CD14-positive monocyte (primary cell): ENCODE data around the gene SDF4. TPM values are rescaled to one million over a fixed set of nuclear protein-coding genes. Genes with fewer than 3 reads are reported as not detected.

Source experiments
- DNase-seq, 3 donors: peaks; one replicate each; pipeline ENCODE4 v3.0.0-alpha.2; 2011 to 2022
- H2AFZ ChIP-seq: 2 replicates; pipeline ENCODE4 v1.6.0; 2012; ENCODE audit warnings: mild to moderate bottlenecking, low read depth, low read length, inconsistent platforms; ENCODE audit not compliant: insufficient read depth, poor library complexity, severe bottlenecking
- H3K27ac ChIP-seq, 2 donors: 1 replicate in 1 of 2; 2 replicates in 1 of 2; pipeline ENCODE4 v1.5.1; 2012 to 2013; ENCODE audit warnings: low read length in 2 of 2, control low read depth in 1 of 2, inconsistent platforms in 1 of 2, low read depth in 1 of 2, mild to moderate bottlenecking in 1 of 2
- H3K27me3 ChIP-seq, 2 donors: one replicate each; pipeline versions ENCODE4 v1.6.0 to v1.6.1; 2011 to 2013; ENCODE audit warnings: low read length in 2 of 2; ENCODE audit not compliant: control insufficient read depth in 2 of 2, insufficient read depth in 2 of 2
- H3K36me3 ChIP-seq, 2 donors: replicated peaks in 1 of 2; 1 replicate in 1 of 2; 2 replicates in 1 of 2; pipeline versions ENCODE4 v1.5.1 to v1.6.1; 2012 to 2013; ENCODE audit warnings: low read length in 2 of 2, control low read depth in 1 of 2, inconsistent platforms in 1 of 2, mild to moderate bottlenecking in 1 of 2; ENCODE audit not compliant: insufficient read depth in 2 of 2, control insufficient read depth in 1 of 2
- H3K4me1 ChIP-seq, 2 donors: 1 replicate in 1 of 2; 2 replicates in 1 of 2; pipeline versions ENCODE4 v1.5.1 to v1.6.1; 2012 to 2013; ENCODE audit warnings: low read length in 2 of 2, control low read depth in 1 of 2, inconsistent platforms in 1 of 2, mild to moderate bottlenecking in 1 of 2, moderate library complexity in 1 of 2; ENCODE audit not compliant: insufficient read depth in 2 of 2, control insufficient read depth in 1 of 2
- H3K4me2 ChIP-seq: replicated peaks from 2 replicates; pipeline ENCODE3; 2012; ENCODE audit warnings: low read length, moderate library complexity, mild to moderate bottlenecking; ENCODE audit not compliant: poor library complexity, severe bottlenecking; ENCODE audit errors: extremely low read depth
- H3K4me3 ChIP-seq, 3 experiments: fragments of 200-600 bp in 1 of 3; sonication (generic) in 1 of 3; replicated peaks in 1 of 3; 1 replicate in 2 of 3; 2 replicates in 1 of 3; pipeline ENCODE4 v1.5.1; 2011 to 2013; ENCODE audit warnings: low read length in 3 of 3, mild to moderate bottlenecking in 3 of 3, control low read depth in 2 of 3, low read depth in 2 of 3, inconsistent platforms in 1 of 3, moderate library complexity in 1 of 3
- H3K79me2 ChIP-seq: 2 replicates; pipeline ENCODE4 v1.6.0; 2012; ENCODE audit warnings: mild to moderate bottlenecking, control low read depth, inconsistent platforms, low read length, moderate library complexity; ENCODE audit not compliant: insufficient read depth
- H3K9ac ChIP-seq: 2 replicates; pipeline ENCODE4 v1.6.0; 2017; ENCODE audit warnings: low read length, mild to moderate bottlenecking; ENCODE audit not compliant: insufficient read depth, poor library complexity, severe bottlenecking
- H3K9me3 ChIP-seq, 2 donors: replicated peaks in 1 of 2; 1 replicate in 1 of 2; 2 replicates in 1 of 2; pipeline versions ENCODE4 v1.5.1 to v1.6.1; 2012 to 2013; ENCODE audit warnings: low read length in 2 of 2, control low read depth in 1 of 2; ENCODE audit not compliant: control insufficient read depth in 1 of 2, insufficient read depth in 1 of 2
- H4K20me1 ChIP-seq: 2 replicates; pipeline ENCODE4 v1.6.0; 2012; ENCODE audit warnings: mild to moderate bottlenecking, low read length, control low read depth, moderate library complexity; ENCODE audit not compliant: insufficient read depth
- H3K27ac Mint-ChIP-seq, 7 donors: one replicate each; pipeline ENCODE4 v1.8.0; 2020; ENCODE audit warnings: mild to moderate bottlenecking in 7 of 7, mixed read lengths in 7 of 7, moderate library complexity in 6 of 7, inconsistent platforms in 2 of 7
- H3K27me3 Mint-ChIP-seq, 3 donors: one replicate each; pipeline ENCODE4 v1.8.0; 2021 to 2022; ENCODE audit warnings: low read depth in 3 of 3, mild to moderate bottlenecking in 3 of 3, mixed read lengths in 3 of 3, moderate library complexity in 3 of 3, inconsistent platforms in 1 of 3
- H3K36me3 Mint-ChIP-seq, 2 donors: one replicate each; pipeline ENCODE4 v1.8.0; 2020; ENCODE audit warnings: mixed read lengths in 2 of 2, inconsistent platforms in 1 of 2, mild to moderate bottlenecking in 1 of 2
- H3K4me1 Mint-ChIP-seq: one replicate; pipeline ENCODE4 v1.8.0; 2020; ENCODE audit warnings: mild to moderate bottlenecking, mixed read lengths
- H3K4me3 Mint-ChIP-seq, 2 donors: one replicate each; pipeline ENCODE4 v1.8.0; 2020; ENCODE audit warnings: mild to moderate bottlenecking in 2 of 2, mixed read lengths in 2 of 2, moderate library complexity in 1 of 2
- H3K9me3 Mint-ChIP-seq, 7 donors: one replicate each; pipeline ENCODE4 v1.8.0; 2020 to 2022; ENCODE audit warnings: mixed read lengths in 7 of 7, mild to moderate bottlenecking in 6 of 7, moderate library complexity in 6 of 7, inconsistent platforms in 2 of 7
- CTCF ChIP-seq: fragments of 200-600 bp; IDR thresholded peaks from one replicate; pipeline ENCODE4 v1.8.0; 2022; ENCODE audit warnings: antibody characterized with exemption, mild to moderate bottlenecking
- WGBS: methylation state at CpG from one replicate; pipeline ENCODE4 v1.1.5; 2013; ENCODE audit warnings: missing lambda C conversion rate; ENCODE audit not compliant: insufficient coverage; 5-methylcytosine and 5-hydroxymethylcytosine counted together
- intact Hi-C, 2 donors: fragments of 100-400 bp; cut with micrococcal nuclease; formaldehyde crosslinking; loops; one replicate each; pipeline versions ENCODE4 v1.15.0 to v1.15.1; 2023
- polyA plus RNA-seq, 3 donors: library from polyadenylated mRNA; depleted of rRNA in 1 of 3; unstranded in 2 of 3; stranded (reverse) in 1 of 3; fragments of 300-500 nt in 2 of 3; fragments of >200 nt in 1 of 3; fragmentation: Illumina TruSeq in 2 of 3; gene quantifications; 1 replicate in 2 of 3; 2 replicates in 1 of 3; pipeline ENCODE4 v1.2.3, GENCODE V29; 2012 to 2021

Gene SDF4
- polyA plus RNA-seq, 3 donors, result 81.7 to 98.9 (median 89.0) TPM

GRCh38 chr1:1194723-1195122 lies 37.1 kb downstream of the SDF4 start:
- H3K4me1 Mint-ChIP-seq, result no peaks in the 10 kb centered on the region
- H3K27me3 Mint-ChIP-seq, result peaks cover 7 to 18% (median 9%) of the 10 kb centered on the region in 3 donors
- TF ChIP-seq CTCF, result no peak
- intact Hi-C loops, result no loop called here
- H3K27ac Mint-ChIP-seq, result no peak overlapping the region
- WGBS, result 80% methylated on average over 1 of the region's 3 CpGs
- H3K4me1 ChIP-seq, result no peaks in the 10 kb centered on the region
- no peak overlapping the region for H3K4me2 ChIP-seq
- H3K79me2 ChIP-seq, result no peaks in the 10 kb centered on the region
- no peak for DNase-seq
- H3K9me3 ChIP-seq, result peaks cover 0 to 17% of the 10 kb centered on the region in 2 donors
- peaks cover 16 to 31% (median 28%) of the 10 kb centered on the region in 7 donors for H3K9me3 Mint-ChIP-seq
- H3K4me3 Mint-ChIP-seq, result no peak overlapping the region
- no peak overlapping the region for H2AFZ ChIP-seq
- no peaks in the 10 kb centered on the region for H4K20me1 ChIP-seq
- no peaks in the 10 kb centered on the region for H3K27me3 ChIP-seq
- no peak overlapping the region for H3K4me3 ChIP-seq
- H3K27ac ChIP-seq, result no peak overlapping the region
- no peaks in the 10 kb centered on the region for H3K36me3 ChIP-seq
- no peaks in the 10 kb centered on the region for H3K36me3 Mint-ChIP-seq
- H3K9ac ChIP-seq, result no peak overlapping the region

- Histone ChIP-seq H3K79me2 (no peaks in the 10 kb centered on the region), H3K4me1 (peaks cover 0 to 10% of the 10 kb centered on the region in 2 donors), H3K4me2 (no peak overlapping the region), H2AFZ (no peak overlapping the region), H3K4me3 (no peak overlapping the region), H4K20me1 (no peaks in the 10 kb centered on the region), H3K27me3 (no peaks in the 10 kb centered on the region), H3K9ac (no peak overlapping the region), H3K36me3 (no peaks in the 10 kb centered on the region), H3K27ac (no peak overlapping the region), H3K9me3 (peaks cover 0 to 17% of the 10 kb centered on the region in 2 donors)
- no peaks in the 10 kb centered on the region for H3K36me3 Mint-ChIP-seq
- no peak overlapping the region for H3K4me3 Mint-ChIP-seq
- TF ChIP-seq CTCF, result no peak
- DNase-seq, result no peak
- peaks cover 9% of the 10 kb centered on the region for H3K4me1 Mint-ChIP-seq
- H3K9me3 Mint-ChIP-seq, result peaks cover 16 to 31% (median 28%) of the 10 kb centered on the region in 7 donors
- H3K27me3 Mint-ChIP-seq, result peaks cover 5 to 9% (median 8%) of the 10 kb centered on the region in 3 donors
- no peak overlapping the region for H3K27ac Mint-ChIP-seq
- 100% methylated on average over 3 of the region's 11 CpGs for WGBS
- intact Hi-C loops, result no loop called here
Measured at GRCh38 chr1:1191734-1192133, 40.1 kb downstream of the SDF4 start.
